HG03378 (cell line): ENCODE results near the gene ALKBH8.
"Not testable (repeated sequence)": the region's sequence is repeated elsewhere in the genome, so short reads cannot be mapped to it uniquely, and the experiment has no call there.

Source experiments
- ATAC-seq: cut with Tn5 transposase; IDR thresholded peaks from one replicate; pipeline ENCODE4 v1.9.1; 2021; ENCODE audit warnings: mild to moderate bottlenecking, moderate library complexity; ENCODE audit not compliant: unreplicated experiment

ALKBH8 gene

GRCh38 chr11:107508858-107509244 lies 56.7 kb downstream of the ALKBH8 start:
- no peak for ATAC-seq

- ATAC-seq: no peak
Observed at GRCh38 chr11:107508201-107508857, 57.2 kb downstream of the ALKBH8 start.

GRCh38 chr11:107505647-107506225 lies 59.8 kb downstream of the ALKBH8 start:
- no peak for ATAC-seq

GRCh38 chr11:107504981-107505380 lies 60.6 kb downstream of the ALKBH8 start:
- ATAC-seq: no peak

- ATAC-seq: no peak
Observed at GRCh38 chr11:107501713-107502112, 63.8 kb downstream of the ALKBH8 start.

GRCh38 chr11:107497371-107497770 lies 68.2 kb downstream of the ALKBH8 start:
- ATAC-seq: not testable (repeated sequence)

GRCh38 chr11:107496011-107496410 lies 69.5 kb downstream of the ALKBH8 start:
- ATAC-seq: no peak

- ATAC-seq: no peak
Observed at GRCh38 chr11:107494055-107494454, 71.5 kb downstream of the ALKBH8 start.

- no peak for ATAC-seq
Observed at GRCh38 chr11:107493117-107493516, 72.4 kb downstream of the ALKBH8 start.

- ATAC-seq: no peak
Observed at GRCh38 chr11:107490836-107491235, 74.7 kb downstream of the ALKBH8 start.

- ATAC-seq: no peak
Observed at GRCh38 chr11:107482234-107482633, 83.3 kb downstream of the ALKBH8 start.

- no peak for ATAC-seq
Observed at GRCh38 chr11:107478922-107479321, 86.6 kb downstream of the ALKBH8 start.

- no peak for ATAC-seq
Observed at GRCh38 chr11:107477820-107478219, 87.7 kb downstream of the ALKBH8 start.

- no peak for ATAC-seq
Observed at GRCh38 chr11:107473792-107474191, 91.7 kb downstream of the ALKBH8 start.

- no peak for ATAC-seq
Observed at GRCh38 chr11:107472966-107473365, 92.6 kb downstream of the ALKBH8 start.

- ATAC-seq: no peak
Observed at GRCh38 chr11:107468596-107468995, 96.9 kb downstream of the ALKBH8 start.

- ATAC-seq: no peak
Observed at GRCh38 chr11:107467696-107468095, 97.8 kb downstream of the ALKBH8 start.

- not testable (repeated sequence) for ATAC-seq
Observed at GRCh38 chr11:107466275-107466866, 99.2 kb downstream of the ALKBH8 start.

- ATAC-seq: peak; percentile 94
Observed at GRCh38 chr11:107457558-107458271, 107.8 kb downstream of the ALKBH8 start, which contains the start of gene CWF19L2. TSS of gene CWF19L2 (minus strand) at chr11:107457825. CDS start at chr11:107457816, 9 bp downstream.

GRCh38 chr11:107457205-107457557 lies 108.4 kb downstream of the ALKBH8 start:
- ATAC-seq: peak; percentile 44

GRCh38 chr11:107453594-107454286 lies 111.8 kb downstream of the ALKBH8 start:
- ATAC-seq: no peak
